HepG2 (cell line): ENCODE results near the gene GPX5. TPM values are rescaled to one million over a fixed set of nuclear protein-coding genes. Genes with fewer than 3 reads are reported as not detected.
A peak's percentile ranks its signal among the peaks of the same experiment; 100 is the strongest.

ENCODE experiments used
- CEBPB ChIP-seq: IDR thresholded peaks from 2 replicates; pipeline ENCODE4 v1.6.1; 2011; ENCODE audit warnings: low read depth, low read length, improper control_type of control experiment, borderline replicate concordance
- CREM ChIP-seq, 2 experiments: sonication (generic) in 1 of 2; formaldehyde crosslinking in 1 of 2; IDR thresholded peaks; 2 replicates each; pipeline versions ENCODE4 v1.4.0 to v1.6.1; 2016 to 2020; ENCODE audit warnings: antibody characterized with exemption in 1 of 2, mild to moderate bottlenecking in 1 of 2, missing genetic modification reagents in 1 of 2
- ETS1 ChIP-seq: sonication (generic); formaldehyde crosslinking; IDR thresholded peaks from 2 replicates; pipeline ENCODE4 v1.4.0; 2020; ENCODE audit warnings: missing genetic modification reagents
- HOXA5 ChIP-seq: sonication (generic); formaldehyde crosslinking; IDR thresholded peaks from 2 replicates; pipeline ENCODE4 v1.4.0; 2020; ENCODE audit warnings: missing genetic modification reagents
- IRF1 ChIP-seq: sonication (generic); formaldehyde crosslinking; IDR thresholded peaks from 2 replicates; pipeline ENCODE4 v1.4.0; 2020; ENCODE audit warnings: low read depth, mild to moderate bottlenecking, missing genetic modification reagents
- PHF5A ChIP-seq: IDR thresholded peaks from one replicate; pipeline ENCODE4 v1.6.1; 2018; ENCODE audit warnings: low read depth, missing genetic modification reagents; ENCODE audit not compliant: unreplicated experiment
- SALL1 ChIP-seq: sonication (generic); formaldehyde crosslinking; IDR thresholded peaks from 2 replicates; pipeline ENCODE4 v1.8.0; 2022; ENCODE audit warnings: mild to moderate bottlenecking, missing genetic modification reagents
- TAF1 ChIP-seq: sonication (generic); formaldehyde crosslinking; IDR thresholded peaks from 2 replicates; pipeline ENCODE4 v1.4.0; 2020; ENCODE audit warnings: missing genetic modification reagents
- YY1 ChIP-seq: IDR thresholded peaks from 2 replicates; pipeline ENCODE4 v1.6.1; 2011; ENCODE audit warnings: low read length, low read depth, moderate library complexity, mild to moderate bottlenecking; ENCODE audit not compliant: insufficient read depth, insufficient replicate concordance
- ZBTB14 ChIP-seq: sonication (generic); formaldehyde crosslinking; IDR thresholded peaks from 2 replicates; pipeline ENCODE4 v1.4.0; 2020; ENCODE audit warnings: missing genetic modification reagents
- ZNF207 ChIP-seq: fragments of 450-650 bp; IDR thresholded peaks from 2 replicates; pipeline ENCODE4 v1.6.1; 2016; ENCODE audit warnings: antibody characterized with exemption, borderline replicate concordance
- ZNF235 ChIP-seq: sonication (generic); formaldehyde crosslinking; IDR thresholded peaks from 2 replicates; pipeline ENCODE4 v1.8.1; 2023; ENCODE audit warnings: mild to moderate bottlenecking, missing genetic modification reagents, borderline replicate concordance
- ZNF318 ChIP-seq: sonication (generic); formaldehyde crosslinking; IDR thresholded peaks from 2 replicates; pipeline ENCODE4 v1.4.0; 2020; ENCODE audit warnings: mild to moderate bottlenecking, missing genetic modification reagents
- ZNF441 ChIP-seq: sonication (generic); formaldehyde crosslinking; IDR thresholded peaks from 2 replicates; pipeline ENCODE4 v1.7.0; 2021; ENCODE audit warnings: missing genetic modification reagents, borderline replicate concordance
- ZNF598 ChIP-seq: sonication (generic); formaldehyde crosslinking; IDR thresholded peaks from 2 replicates; pipeline ENCODE4 v1.5.1; 2020; ENCODE audit warnings: mild to moderate bottlenecking, missing genetic modification reagents, borderline replicate concordance
- polyA plus RNA-seq, 8 experiments: library from polyadenylated mRNA; depleted of rRNA in 3 of 8; stranded (reverse) in 7 of 8; unstranded in 1 of 8; fragments of >200 nt; fragmentation: Illumina TruSeq in 4 of 8; extraction: Trizol in 4 of 8; gene quantifications; 2 replicates each; pipeline versions ENCODE4 v1.2.1 to v1.2.3, GENCODE V29; 2011 to 2016; ENCODE audit warnings: low read depth in 4 of 8, missing spikeins in 1 of 8, mixed read lengths in 1 of 8; ENCODE audit not compliant: insufficient read depth in 1 of 8
- total RNA-seq, 5 experiments: library from RNA; depleted of rRNA; stranded (reverse); fragments of >200 nt; fragmentation: Illumina TruSeq; extraction: Trizol; gene quantifications; 2 replicates each; pipeline ENCODE4 v1.2.3, GENCODE V29; 2016; ENCODE audit warnings: low read depth in 1 of 5

Gene GPX5
- total and polyA plus RNA-seq, 2 of the 13 experiments (the other 11 are each of a cell fraction or from before 2014, with no cell fraction given), result not detected

- no peak for TF ChIP-seq ZBTB14 (CRISPR knock-in tag)
- TF ChIP-seq ETS1 (CRISPR knock-in tag), result no peak
- no peak for TF ChIP-seq ZNF207
- TF ChIP-seq ZNF441 (CRISPR knock-in tag), result no peak
- peak; percentile 80 for TF ChIP-seq CEBPB
- TF ChIP-seq ZNF235, result no peak
- TF ChIP-seq SALL1 (CRISPR knock-in tag), result peak; percentile 48; the same call in 1 of the 2 replicates
- no peak for TF ChIP-seq HOXA5 (CRISPR knock-in tag)
- TF ChIP-seq TAF1, result no peak
- TF ChIP-seq ZNF598 (CRISPR knock-in tag), result no peak
- TF ChIP-seq IRF1 (CRISPR knock-in tag), result no peak
- no peak for TF ChIP-seq ZNF318 (CRISPR knock-in tag)
- peak; percentile 20; the same call in 1 of the 2 replicates for TF ChIP-seq CREM (IDR thresholded peaks at IDR 0.05)
- no peak for TF ChIP-seq CREM (CRISPR knock-in tag; IDR thresholded peaks at IDR 0.05)
- TF ChIP-seq PHF5A (CRISPR knock-in tag), result no peak
- TF ChIP-seq YY1, result no peak
Measured at GRCh38 chr6:28565823-28566526, 40.3 kb downstream of the GPX5 start (continued).
